ENCODE results near the gene HSD17B1.

HSD17B1 gene

DNA sequence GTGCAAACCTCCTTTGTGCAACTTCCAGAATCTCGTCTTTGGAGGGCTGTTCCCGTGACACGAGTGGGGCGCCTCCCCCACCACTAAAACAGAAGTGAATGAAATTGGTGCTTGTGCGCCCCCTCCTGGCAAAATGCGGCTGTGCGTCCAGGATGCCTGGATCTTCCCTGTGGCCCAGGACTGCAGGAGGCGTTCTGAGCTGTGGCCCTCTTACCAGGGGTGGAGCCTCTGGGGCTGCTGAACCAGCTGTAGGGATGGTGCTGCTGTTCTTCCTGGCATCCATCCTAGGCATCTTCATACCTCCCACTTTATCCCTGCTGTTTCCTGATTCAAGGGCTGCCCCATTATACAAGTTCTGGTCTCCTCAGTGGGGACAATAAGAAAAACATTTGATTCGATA lies 35.2 kb upstream of the HSD17B1 start:
- Histone ChIP-seq H3K27me3 (no peaks in the 10 kb centered on the region), H3K9me3 (no peaks in the 10 kb centered on the region), H3K4me1 (ENCODE audit: control insufficient read depth in 1 of 2, insufficient read depth in 1 of 2, low read depth in 1 of 2, low read length in 1 of 2) (peaks cover 47% of the 10 kb centered on the region in 2 experiments), H3K4me3 (ENCODE audit: low read depth in 1 of 2, low read length in 1 of 2) (peak overlapping the region in 1 of 2 experiments; percentile 13), H3K27ac (peak overlapping the region; percentile 87), H3K36me3 (peaks cover 87% of the 10 kb centered on the region)
- peak; percentile 92 for TF ChIP-seq CTCF (IDR thresholded peaks at IDR 0.05)

GRCh38 chr17:42518046-42518754 lies 34.5 kb upstream of the HSD17B1 start:
- Histone ChIP-seq H3K4me3 (ENCODE audit: low read depth in 1 of 2, low read length in 1 of 2) (no peak overlapping the region), H3K27ac (peak overlapping the region; percentile 87), H3K4me1 (ENCODE audit: control insufficient read depth in 1 of 2, insufficient read depth in 1 of 2, low read depth in 1 of 2, low read length in 1 of 2) (peaks cover 47% of the 10 kb centered on the region in 2 experiments), H3K27me3 (no peaks in the 10 kb centered on the region), H3K9me3 (no peaks in the 10 kb centered on the region), H3K36me3 (peaks cover 89% of the 10 kb centered on the region)
- no peak for TF ChIP-seq CTCF (IDR thresholded peaks at IDR 0.05)

DNA sequence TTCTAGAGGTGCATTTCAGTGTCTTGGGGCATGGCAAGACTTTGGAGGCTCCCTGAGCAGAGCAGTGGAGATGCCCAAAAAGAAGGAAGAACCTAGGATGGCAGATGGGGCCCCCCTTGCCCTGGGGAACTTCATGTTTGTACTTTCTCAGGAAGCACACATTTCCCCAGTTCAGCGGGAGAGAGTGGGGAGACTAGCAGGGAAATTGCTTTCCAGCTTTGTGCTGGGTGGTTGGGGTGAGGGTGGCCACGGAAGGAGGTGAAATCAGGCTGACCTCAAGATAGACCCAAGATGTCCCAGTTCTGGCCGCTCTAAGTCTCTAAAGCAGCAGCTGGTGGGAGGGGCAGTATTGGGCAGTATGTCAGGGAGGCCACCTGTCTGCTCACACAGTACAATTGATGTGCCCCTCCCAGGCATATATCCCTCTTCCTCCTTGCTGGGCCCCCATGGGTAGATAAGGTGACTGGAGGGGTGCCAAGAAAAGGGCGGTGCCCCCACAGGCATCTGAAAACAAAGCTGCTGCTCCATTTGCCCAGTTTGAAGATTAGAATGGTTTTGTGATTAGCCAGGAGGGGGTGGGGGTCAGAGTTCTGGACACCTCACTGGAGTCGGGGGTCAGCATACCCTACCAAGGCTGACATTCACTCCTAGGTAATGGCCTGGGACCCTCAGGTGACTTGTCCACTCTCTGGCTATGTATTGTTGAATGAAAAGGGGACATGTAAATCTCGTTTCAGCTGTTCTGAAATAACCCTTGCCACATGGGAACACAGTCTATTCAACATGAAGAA lies 33.8 kb upstream of the HSD17B1 start:
- no peaks in the 10 kb centered on the region for H3K9me3 ChIP-seq
- TF ChIP-seq CTCF (IDR thresholded peaks at IDR 0.05) = no peak
- H3K4me1 ChIP-seq (ENCODE audit: control insufficient read depth in 1 of 2, insufficient read depth in 1 of 2, low read depth in 1 of 2, low read length in 1 of 2) = peaks cover 47% of the 10 kb centered on the region in 2 experiments
- H3K27me3 ChIP-seq = no peaks in the 10 kb centered on the region
- no peak overlapping the region for H3K4me3 ChIP-seq (ENCODE audit: low read depth in 1 of 2, low read length in 1 of 2)
- H3K36me3 ChIP-seq = peaks cover 88% of the 10 kb centered on the region
- peak overlapping the region; percentile 87 for H3K27ac ChIP-seq

DNA sequence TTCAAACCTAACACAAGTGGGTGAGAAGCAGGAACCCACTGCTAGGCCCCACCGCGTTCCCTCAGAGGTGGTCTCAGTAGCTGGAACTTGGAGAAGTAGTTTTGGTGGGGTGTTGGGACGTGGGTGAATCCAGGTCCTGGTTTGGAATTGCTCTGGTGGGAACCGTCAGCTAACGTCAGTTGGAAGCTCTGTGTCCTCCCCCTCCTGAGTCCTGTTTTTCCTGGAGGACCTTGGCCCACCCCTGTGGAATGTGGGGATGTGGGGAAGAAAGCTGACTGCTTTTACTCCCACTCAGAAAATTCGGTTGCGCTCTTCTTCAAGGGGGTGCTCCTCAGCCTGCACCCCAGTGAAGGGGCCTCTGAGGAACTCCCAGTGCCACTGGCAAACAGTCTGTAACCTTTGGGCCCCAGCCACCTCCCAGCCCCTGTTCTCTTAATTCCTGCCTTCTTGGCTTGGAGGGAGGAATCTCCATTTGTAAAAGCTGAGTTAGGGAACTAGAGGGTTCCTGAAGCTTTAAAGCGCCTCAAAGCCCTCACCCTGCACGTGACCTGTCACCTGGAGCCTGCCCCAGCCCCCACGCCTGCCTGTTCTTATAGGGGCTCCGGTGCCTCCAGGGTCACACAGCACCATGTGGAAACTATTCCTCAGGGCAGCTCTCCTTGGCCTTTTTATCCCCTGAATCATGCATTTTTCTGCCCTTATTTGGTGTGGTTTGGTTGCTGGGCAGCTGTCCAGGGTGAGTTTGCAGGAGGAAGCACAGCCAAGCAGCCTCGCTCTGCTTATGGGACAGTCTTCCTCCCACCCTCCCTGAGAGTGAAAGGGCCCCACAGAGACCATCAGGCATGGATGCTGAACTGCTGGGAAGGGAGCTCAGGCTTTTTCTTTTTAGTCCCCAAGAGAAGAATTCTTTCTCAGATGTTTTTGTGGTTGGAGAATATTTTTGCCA lies 32.9 kb upstream of the HSD17B1 start:
- peak overlapping the region; percentile 87 for H3K27ac ChIP-seq
- no peak overlapping the region for H3K4me3 ChIP-seq (ENCODE audit: low read depth in 1 of 2, low read length in 1 of 2)

More for the DNA sequence above, 32.9 kb upstream of the HSD17B1 start:
- TF ChIP-seq CTCF (IDR thresholded peaks at IDR 0.05) = no peak
- Histone ChIP-seq H3K27me3 (no peaks in the 10 kb centered on the region), H3K9me3 (no peaks in the 10 kb centered on the region), H3K36me3 (peaks cover 79% of the 10 kb centered on the region), H3K4me1 (ENCODE audit: control insufficient read depth in 1 of 2, insufficient read depth in 1 of 2, low read depth in 1 of 2, low read length in 1 of 2) (peaks cover 47% of the 10 kb centered on the region in 2 experiments)

Measured in neutrophil (primary cell).